AG09309 (cell line): ENCODE data around the gene KCTD1.

Experiments
- DNase-seq: peaks from one replicate; pipeline ENCODE4 v3.0.0-alpha.2; 2010; ENCODE audit warnings: low read depth
- H3K4me3 ChIP-seq: 2 replicates; pipeline ENCODE4 v1.5.1; 2011; ENCODE audit warnings: mild to moderate bottlenecking, low read depth, low read length, moderate library complexity; ENCODE audit not compliant: control insufficient read depth
- TF ChIP-seq, protein P1 (sequence below): IDR thresholded peaks from 2 replicates; pipeline ENCODE4 v1.5.1; 2011; ENCODE audit warnings: mild to moderate bottlenecking, low read depth, low read length, inconsistent platforms; ENCODE audit not compliant: insufficient read depth, control insufficient read depth; ENCODE audit errors: missing control alignments

KCTD1 gene

DNA sequence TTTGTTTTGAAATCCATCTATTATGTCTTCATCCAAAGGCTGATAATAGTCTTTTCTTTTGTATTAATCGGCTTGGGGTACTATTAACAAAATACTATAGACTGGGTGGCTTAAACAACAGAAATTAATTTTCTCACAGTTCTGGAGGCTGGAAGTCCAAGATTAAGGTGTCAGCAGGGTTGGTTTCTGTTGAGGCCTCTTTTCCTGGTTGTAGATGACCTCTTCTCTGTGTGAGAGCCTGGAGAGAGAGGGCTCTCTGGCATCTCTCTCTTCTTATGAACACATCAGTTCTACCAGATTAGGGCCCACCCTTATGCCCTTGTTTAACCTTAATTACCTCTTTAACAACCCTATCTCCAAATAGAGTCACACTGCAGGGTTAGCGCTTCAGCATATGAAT is 14.2 kb upstream of the KCTD1 start:
- no peak for DNase-seq
- TF ChIP-seq, protein P1, sequence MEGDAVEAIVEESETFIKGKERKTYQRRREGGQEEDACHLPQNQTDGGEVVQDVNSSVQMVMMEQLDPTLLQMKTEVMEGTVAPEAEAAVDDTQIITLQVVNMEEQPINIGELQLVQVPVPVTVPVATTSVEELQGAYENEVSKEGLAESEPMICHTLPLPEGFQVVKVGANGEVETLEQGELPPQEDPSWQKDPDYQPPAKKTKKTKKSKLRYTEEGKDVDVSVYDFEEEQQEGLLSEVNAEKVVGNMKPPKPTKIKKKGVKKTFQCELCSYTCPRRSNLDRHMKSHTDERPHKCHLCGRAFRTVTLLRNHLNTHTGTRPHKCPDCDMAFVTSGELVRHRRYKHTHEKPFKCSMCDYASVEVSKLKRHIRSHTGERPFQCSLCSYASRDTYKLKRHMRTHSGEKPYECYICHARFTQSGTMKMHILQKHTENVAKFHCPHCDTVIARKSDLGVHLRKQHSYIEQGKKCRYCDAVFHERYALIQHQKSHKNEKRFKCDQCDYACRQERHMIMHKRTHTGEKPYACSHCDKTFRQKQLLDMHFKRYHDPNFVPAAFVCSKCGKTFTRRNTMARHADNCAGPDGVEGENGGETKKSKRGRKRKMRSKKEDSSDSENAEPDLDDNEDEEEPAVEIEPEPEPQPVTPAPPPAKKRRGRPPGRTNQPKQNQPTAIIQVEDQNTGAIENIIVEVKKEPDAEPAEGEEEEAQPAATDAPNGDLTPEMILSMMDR = no peak
- H3K4me3 ChIP-seq = no peak overlapping the region

- no peak for DNase-seq
- H3K4me3 ChIP-seq = no peak overlapping the region
- TF ChIP-seq, protein P1 = no peak
These were observed 13.4 kb upstream of the KCTD1 start for GRCh38 chr18:26561769-26562168.

GRCh38 chr18:26556573-26556972 is 8.2 kb upstream of the KCTD1 start:
- no peak overlapping the region for H3K4me3 ChIP-seq
- TF ChIP-seq, protein P1 = no peak
- DNase-seq = no peak

DNA sequence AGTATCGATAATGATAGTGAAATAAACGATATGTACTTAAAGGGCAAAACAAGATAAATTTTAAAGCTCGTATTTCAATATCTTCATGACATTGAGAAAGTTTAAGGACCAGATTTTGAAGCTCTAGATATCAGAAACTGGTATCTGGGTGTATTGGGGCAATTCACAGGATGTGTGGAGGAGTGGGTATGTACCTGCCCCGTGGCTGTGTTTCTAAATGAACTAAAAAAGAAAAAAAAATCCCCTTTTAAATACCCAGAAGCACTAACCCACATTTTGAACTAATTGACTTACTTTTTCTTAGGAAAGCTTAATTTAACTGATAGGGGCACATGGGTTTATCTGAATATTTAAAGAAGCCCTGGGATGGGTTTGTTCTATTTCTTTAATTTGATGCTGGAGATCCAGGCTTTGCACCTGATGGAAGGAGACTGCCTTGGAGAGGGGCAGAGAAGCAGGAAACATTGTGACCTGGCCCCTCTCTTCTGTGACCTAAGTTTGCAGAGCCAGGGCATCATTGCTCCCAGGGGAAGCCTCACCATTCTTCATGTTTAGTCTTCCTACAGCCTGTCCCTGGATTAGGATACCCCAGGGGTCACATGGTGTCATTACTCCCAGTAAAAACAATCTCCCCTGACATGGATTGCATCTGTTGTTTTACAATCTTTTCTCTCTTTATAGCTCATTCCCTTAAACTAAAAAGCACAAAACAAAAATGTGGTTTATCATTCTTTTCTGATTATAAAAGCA is 7.6 kb upstream of the KCTD1 start:
- H3K4me3 ChIP-seq = no peak overlapping the region
- TF ChIP-seq, protein P1 = no peak
- DNase-seq = no peak

DNA sequence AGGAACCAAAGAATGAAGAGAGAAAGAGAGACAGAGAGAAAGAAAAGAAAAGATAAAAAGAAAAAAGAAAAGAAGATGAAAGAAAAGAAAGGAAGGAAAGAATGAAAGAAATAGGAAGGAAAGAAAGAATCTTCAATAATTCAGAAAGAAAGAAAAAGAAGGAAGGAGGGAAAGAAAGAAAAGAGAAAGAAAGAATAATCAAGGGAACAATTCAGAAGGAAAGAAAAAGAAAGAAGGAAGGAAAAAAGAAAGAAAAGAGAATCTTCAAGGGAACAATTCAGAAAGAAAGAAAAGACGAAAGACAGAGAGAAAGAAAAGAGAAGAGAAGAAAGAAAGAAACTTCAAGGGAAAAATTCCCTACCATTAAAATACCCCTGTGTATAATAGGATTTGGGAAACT is 5.6 kb upstream of the KCTD1 start:
- no peak overlapping the region for H3K4me3 ChIP-seq
- TF ChIP-seq, protein P1 = no peak
- DNase-seq = no peak

- TF ChIP-seq, protein P1 = no peak
- no peak overlapping the region for H3K4me3 ChIP-seq
- DNase-seq = no peak
These were observed 3.3 kb upstream of the KCTD1 start for GRCh38 chr18:26551695-26552081.
